Colonic mucosa (tissue), 4 donors: Measurements from ENCODE around the gene HEPHL1. TPM values are rescaled to one million over a fixed set of nuclear protein-coding genes. Genes with fewer than 3 reads are reported as not detected.

Experiments
- DNase-seq: peaks from one replicate; pipeline ENCODE4 v3.0.0-alpha.2; 2020
- H3K27ac ChIP-seq: fragments of 200-600 bp; one replicate; pipeline ENCODE4 v1.8.0; 2021
- H3K27me3 ChIP-seq: fragments of 200-600 bp; one replicate; pipeline ENCODE4 v1.8.0; 2021
- H3K36me3 ChIP-seq: fragments of 200-600 bp; one replicate; pipeline ENCODE4 v1.8.0; 2021
- H3K4me1 ChIP-seq: fragments of 200-600 bp; one replicate; pipeline ENCODE4 v1.8.0; 2021; ENCODE audit warnings: mild to moderate bottlenecking
- H3K4me3 ChIP-seq: fragments of 200-600 bp; one replicate; pipeline ENCODE4 v1.8.0; 2021
- H3K9ac ChIP-seq, 2 donors: one replicate each; pipeline ENCODE4 v1.7.0; 2013; ENCODE audit warnings: control low read depth in 2 of 2, low read depth in 2 of 2, low read length in 2 of 2
- H3K9me3 ChIP-seq: fragments of 200-600 bp; one replicate; pipeline ENCODE4 v1.8.0; 2021
- intact Hi-C: fragments of 100-400 bp; cut with DNase I; formaldehyde crosslinking; loops from one replicate; pipeline ENCODE4 v1.14.1; 2022
- total RNA-seq, 2 donors: library from RNA; stranded (reverse); fragmentation: NEBNext Ultra II Directional in 1 of 2; extraction: Animal tissue kit (Norgen Biotek cat#: 25700) in 1 of 2; gene quantifications; one replicate each; pipeline ENCODE4 v1.2.1, GENCODE V29; 2021
- TF ChIP-seq, protein P1 (sequence below): fragments of 200-600 bp; IDR thresholded peaks from one replicate; pipeline ENCODE4 v1.8.0; 2022; ENCODE audit warnings: antibody characterized with exemption, mild to moderate bottlenecking
- donor health status: healthy.
- donor health status: DM: no; HTN: no; CAD: no.
- donor health status: DM: no; HTN: no; CAD: no.

Gene HEPHL1
- total RNA-seq, 2 donors from 2014 or later: not detected

GRCh38 chr11:94132823-94133408, 111.8 kb downstream of the HEPHL1 start:
- TF ChIP-seq, protein P1, sequence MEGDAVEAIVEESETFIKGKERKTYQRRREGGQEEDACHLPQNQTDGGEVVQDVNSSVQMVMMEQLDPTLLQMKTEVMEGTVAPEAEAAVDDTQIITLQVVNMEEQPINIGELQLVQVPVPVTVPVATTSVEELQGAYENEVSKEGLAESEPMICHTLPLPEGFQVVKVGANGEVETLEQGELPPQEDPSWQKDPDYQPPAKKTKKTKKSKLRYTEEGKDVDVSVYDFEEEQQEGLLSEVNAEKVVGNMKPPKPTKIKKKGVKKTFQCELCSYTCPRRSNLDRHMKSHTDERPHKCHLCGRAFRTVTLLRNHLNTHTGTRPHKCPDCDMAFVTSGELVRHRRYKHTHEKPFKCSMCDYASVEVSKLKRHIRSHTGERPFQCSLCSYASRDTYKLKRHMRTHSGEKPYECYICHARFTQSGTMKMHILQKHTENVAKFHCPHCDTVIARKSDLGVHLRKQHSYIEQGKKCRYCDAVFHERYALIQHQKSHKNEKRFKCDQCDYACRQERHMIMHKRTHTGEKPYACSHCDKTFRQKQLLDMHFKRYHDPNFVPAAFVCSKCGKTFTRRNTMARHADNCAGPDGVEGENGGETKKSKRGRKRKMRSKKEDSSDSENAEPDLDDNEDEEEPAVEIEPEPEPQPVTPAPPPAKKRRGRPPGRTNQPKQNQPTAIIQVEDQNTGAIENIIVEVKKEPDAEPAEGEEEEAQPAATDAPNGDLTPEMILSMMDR: no peak
- no peaks in the 10 kb centered on the region for H3K27me3 ChIP-seq
- no peaks in the 10 kb centered on the region for H3K9me3 ChIP-seq
- H3K9ac ChIP-seq: no peak overlapping the region
- DNase-seq: no peak
- H3K27ac ChIP-seq: no peak overlapping the region
- intact Hi-C loops: no loop called here
- H3K36me3 ChIP-seq: no peaks in the 10 kb centered on the region
- no peak overlapping the region for H3K4me3 ChIP-seq
- no peaks in the 10 kb centered on the region for H3K4me1 ChIP-seq

DNA sequence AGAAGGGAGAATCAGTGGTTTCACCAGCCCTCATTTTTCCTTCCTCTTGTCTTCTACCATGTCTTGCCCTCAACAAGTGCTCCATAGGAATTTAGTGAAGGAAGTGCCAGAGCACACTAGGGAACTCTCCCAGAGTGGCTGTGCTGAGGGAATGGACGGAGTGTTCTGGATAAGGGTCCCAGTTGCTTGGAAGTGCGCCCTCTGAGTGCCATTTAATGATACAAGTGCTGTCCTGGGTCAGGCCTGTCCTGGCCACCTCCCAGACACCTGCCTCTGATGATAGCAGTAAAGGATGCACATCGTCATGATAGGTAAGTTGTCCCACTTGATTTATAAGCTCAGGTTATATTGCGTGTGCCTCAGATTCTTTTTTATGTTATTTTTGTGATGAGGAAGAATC, 112.6 kb downstream of the HEPHL1 start:
- intact Hi-C loops: no loop called here
- no peaks in the 10 kb centered on the region for H3K27me3 ChIP-seq
- peak overlapping the region; percentile 73 for H3K27ac ChIP-seq
- no peak overlapping the region for H3K4me3 ChIP-seq
- TF ChIP-seq, protein P1: no peak
- H3K36me3 ChIP-seq: no peaks in the 10 kb centered on the region
- no peaks in the 10 kb centered on the region for H3K9me3 ChIP-seq
- H3K4me1 ChIP-seq: no peaks in the 10 kb centered on the region
- no peak overlapping the region for H3K9ac ChIP-seq
- no peak for DNase-seq

DNA sequence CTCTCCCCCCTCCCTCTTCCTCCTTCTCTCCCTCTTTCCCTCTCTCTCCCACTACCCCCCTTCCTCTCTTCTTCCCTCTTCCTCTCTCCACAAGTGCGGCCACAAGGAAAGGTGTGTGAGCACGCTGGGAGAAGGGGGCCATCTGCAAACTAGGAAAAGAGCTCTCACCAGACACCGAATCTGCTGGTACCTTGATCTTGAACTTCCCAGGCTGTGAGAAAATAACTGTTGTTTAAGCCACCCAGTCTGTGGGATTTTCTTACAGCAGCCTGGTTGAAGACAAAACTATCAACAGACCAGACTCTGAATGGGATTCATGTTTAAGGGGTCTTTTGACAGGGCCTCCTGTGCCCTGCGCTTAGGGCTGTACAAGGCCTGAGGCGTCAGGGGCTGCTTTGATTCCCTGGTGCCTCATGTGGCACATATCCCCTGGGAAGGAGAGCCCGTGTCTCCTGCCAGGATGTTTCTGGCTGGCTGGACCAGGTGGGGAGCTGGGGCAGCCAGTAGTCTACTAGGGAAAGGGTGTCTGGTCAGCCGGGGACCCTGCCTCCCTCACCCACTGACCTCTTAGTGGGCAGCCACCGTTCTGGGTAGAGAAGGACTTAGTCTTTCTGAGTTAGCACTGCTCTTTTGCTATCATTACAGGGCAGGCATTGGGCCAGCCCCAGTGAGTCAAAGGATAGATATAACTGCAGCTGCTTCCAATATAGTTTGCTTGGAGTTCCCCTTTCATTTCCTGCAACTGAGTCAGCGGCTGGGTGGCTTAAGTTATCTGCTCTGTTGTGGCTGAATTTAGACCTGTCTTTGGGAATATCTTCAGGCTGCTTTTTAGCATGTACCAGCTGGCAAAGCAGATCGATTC, 113.7 kb downstream of the HEPHL1 start:
- Histone ChIP-seq H3K36me3 (no peaks in the 10 kb centered on the region), H3K27ac (peak overlapping the region; percentile 73), H3K4me3 (no peak overlapping the region), H3K9me3 (no peaks in the 10 kb centered on the region), H3K9ac (peak overlapping the region in 1 of 2 donors; percentile 2), H3K27me3 (no peaks in the 10 kb centered on the region), H3K4me1 (peaks cover 3% of the 10 kb centered on the region)
- intact Hi-C loops: no loop called here
- DNase-seq: peak; percentile 51
- TF ChIP-seq, protein P1: no peak

DNA sequence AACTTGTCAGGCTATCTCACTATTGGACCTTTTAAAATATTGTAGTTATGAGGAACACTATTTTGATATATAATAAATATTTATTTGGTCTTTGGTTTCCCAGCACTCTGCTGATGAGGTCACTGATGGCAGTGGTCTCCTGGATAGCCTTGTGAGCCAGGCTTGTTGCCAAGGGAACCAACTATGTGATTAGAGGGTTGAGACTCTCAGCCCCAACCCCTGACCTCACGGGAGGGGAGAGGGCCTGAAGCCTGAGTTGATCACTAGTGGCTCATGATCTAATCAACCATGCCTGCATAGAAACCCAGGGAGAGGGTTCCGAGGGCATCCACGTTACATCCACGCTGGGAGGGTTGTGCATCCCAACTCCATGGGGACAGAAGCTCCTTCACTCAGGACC, 118.3 kb downstream of the HEPHL1 start:
- TF ChIP-seq, protein P1: no peak
- Histone ChIP-seq H3K9me3 (no peaks in the 10 kb centered on the region), H3K4me3 (no peak overlapping the region), H3K27me3 (no peaks in the 10 kb centered on the region), H3K4me1 (peaks cover 9% of the 10 kb centered on the region), H3K27ac (no peak overlapping the region), H3K36me3 (no peaks in the 10 kb centered on the region), H3K9ac (no peak overlapping the region)
- intact Hi-C loops: no loop called here
- no peak for DNase-seq

DNA sequence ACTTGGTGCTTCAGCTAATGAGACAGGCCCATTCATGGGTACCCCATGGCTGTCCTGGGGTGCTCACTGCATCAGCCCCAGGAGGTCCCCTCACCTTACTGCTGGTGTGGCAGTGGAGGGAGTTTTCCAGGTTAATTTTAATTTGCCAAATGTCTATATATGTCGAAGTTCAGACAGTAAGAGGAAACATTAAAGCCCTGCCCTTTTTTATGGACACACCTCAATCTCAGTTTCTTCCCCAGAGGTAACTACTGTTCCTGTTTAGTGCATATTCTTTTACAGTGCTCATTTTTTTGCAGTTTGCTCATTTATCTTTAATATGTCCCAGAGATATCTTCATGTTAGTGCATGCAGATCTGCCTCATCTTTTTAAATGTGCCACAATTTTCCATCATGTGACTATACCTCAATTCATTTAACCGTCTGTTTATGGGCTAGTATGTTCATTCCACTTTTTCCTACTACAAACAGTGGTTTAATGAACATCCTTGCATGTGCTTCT, 119.1 kb downstream of the HEPHL1 start:
- H3K4me3 ChIP-seq: no peak overlapping the region
- H3K4me1 ChIP-seq: peaks cover 9% of the 10 kb centered on the region
- intact Hi-C loops: no loop called here

More for the DNA sequence above, 119.1 kb downstream of the HEPHL1 start:
- H3K27ac ChIP-seq: no peak overlapping the region
- no peak overlapping the region for H3K9ac ChIP-seq
- no peaks in the 10 kb centered on the region for H3K27me3 ChIP-seq
- no peak for DNase-seq
- no peaks in the 10 kb centered on the region for H3K9me3 ChIP-seq
- TF ChIP-seq, protein P1: no peak
- H3K36me3 ChIP-seq: no peaks in the 10 kb centered on the region
